ENCODE measurements around the gene CNTNAP2.

- no peak for TF ChIP-seq POLR2A (IDR thresholded peaks at IDR 0.05; ENCODE audit: low read depth, low read length)
- TF ChIP-seq CTCF (conservative IDR thresholded peaks at IDR 0.05; ENCODE audit: low read depth, low read length), result no peak
- TF ChIP-seq RAD21 (IDR thresholded peaks at IDR 0.05; ENCODE audit: low read length), result no peak
- no peak for TF ChIP-seq MXI1 (IDR thresholded peaks at IDR 0.05; ENCODE audit: borderline replicate concordance, low read depth, low read length)
- no peak for TF ChIP-seq BHLHE40 (IDR thresholded peaks at IDR 0.05; ENCODE audit: low read depth, low read length)
- no peak for TF ChIP-seq NFE2L2 (IDR thresholded peaks at IDR 0.05; ENCODE audit: low read depth, low read length)
- no peak for TF ChIP-seq RFX5 (IDR thresholded peaks at IDR 0.05; ENCODE audit: low read depth, low read length)
- no peak for TF ChIP-seq MAZ (IDR thresholded peaks at IDR 0.05; ENCODE audit: borderline replicate concordance, low read depth, low read length)
- TF ChIP-seq CEBPB (IDR thresholded peaks at IDR 0.05; ENCODE audit: low read depth, low read length), result no peak
- TF ChIP-seq RCOR1 (IDR thresholded peaks at IDR 0.05; ENCODE audit: insufficient replicate concordance, low read length), result no peak
- no peak for TF ChIP-seq ELK1 (IDR thresholded peaks at IDR 0.05; ENCODE audit: borderline replicate concordance, low read depth, low read length)
- TF ChIP-seq USF2 (IDR thresholded peaks at IDR 0.05; ENCODE audit: low read depth, low read length), result no peak
Observed at GRCh38 chr7:146414373-146414772, 297.8 kb downstream of the CNTNAP2 start.
